IPS-18c (cell line): ENCODE data around the gene RAD51B.

Experiments used
- H3K4me3 ChIP-seq: 2 replicates; pipeline ENCODE4 v1.7.0; 2013; ENCODE audit warnings: low read depth, mild to moderate bottlenecking, low read length, moderate library complexity; ENCODE audit not compliant: insufficient read depth
- H3K9me3 ChIP-seq: one replicate; pipeline ENCODE4 v1.6.1; 2013; ENCODE audit warnings: mild to moderate bottlenecking, low read length, moderate library complexity; ENCODE audit not compliant: control insufficient read depth, insufficient read depth

Gene RAD51B

DNA sequence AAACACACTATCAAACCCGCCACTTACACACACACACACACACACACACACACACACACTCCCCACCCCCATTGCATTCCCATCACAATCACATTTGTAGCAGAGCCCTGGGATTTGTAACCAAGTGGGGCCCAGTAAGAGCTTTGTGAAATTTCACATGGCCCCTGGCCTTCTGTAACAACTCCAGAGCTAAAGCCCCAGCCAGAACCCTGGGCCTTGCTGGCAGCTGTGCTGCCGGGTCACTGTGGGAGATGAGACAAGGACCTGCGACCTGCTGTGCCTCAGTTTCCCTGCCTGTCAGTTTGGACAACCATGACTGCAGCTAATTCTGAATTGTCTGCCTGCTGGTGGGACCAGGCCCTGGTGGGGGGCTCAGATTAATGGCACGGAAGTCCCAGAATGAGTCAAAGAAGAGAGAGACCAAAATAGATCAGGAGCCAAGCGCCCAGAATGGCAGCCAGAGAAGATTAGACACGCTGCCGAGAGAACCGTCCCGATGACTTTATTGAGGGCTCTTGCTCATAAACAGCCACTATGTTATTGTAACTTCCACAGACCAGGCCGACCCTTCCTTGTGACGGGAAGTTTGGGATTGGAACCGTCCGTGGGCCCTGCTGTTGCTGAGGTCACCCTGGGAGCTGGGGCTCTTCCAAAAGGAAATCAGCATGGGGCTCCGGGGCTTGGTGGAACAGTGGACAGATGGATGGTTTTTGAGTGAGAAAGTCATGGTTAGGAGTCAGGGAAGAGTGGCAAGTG is 850.2 kb downstream of the RAD51B start:
- Histone ChIP-seq H3K9me3 (no peaks in the 10 kb centered on the region), H3K4me3 (no peak overlapping the region)

GRCh38 chr14:68670359-68670715 is 850.8 kb downstream of the RAD51B start:
- Histone ChIP-seq H3K4me3 (no peak overlapping the region), H3K9me3 (no peaks in the 10 kb centered on the region)

GRCh38 chr14:68671909-68672308 is 852.3 kb downstream of the RAD51B start:
- Histone ChIP-seq H3K9me3 (no peaks in the 10 kb centered on the region), H3K4me3 (no peak overlapping the region)

DNA sequence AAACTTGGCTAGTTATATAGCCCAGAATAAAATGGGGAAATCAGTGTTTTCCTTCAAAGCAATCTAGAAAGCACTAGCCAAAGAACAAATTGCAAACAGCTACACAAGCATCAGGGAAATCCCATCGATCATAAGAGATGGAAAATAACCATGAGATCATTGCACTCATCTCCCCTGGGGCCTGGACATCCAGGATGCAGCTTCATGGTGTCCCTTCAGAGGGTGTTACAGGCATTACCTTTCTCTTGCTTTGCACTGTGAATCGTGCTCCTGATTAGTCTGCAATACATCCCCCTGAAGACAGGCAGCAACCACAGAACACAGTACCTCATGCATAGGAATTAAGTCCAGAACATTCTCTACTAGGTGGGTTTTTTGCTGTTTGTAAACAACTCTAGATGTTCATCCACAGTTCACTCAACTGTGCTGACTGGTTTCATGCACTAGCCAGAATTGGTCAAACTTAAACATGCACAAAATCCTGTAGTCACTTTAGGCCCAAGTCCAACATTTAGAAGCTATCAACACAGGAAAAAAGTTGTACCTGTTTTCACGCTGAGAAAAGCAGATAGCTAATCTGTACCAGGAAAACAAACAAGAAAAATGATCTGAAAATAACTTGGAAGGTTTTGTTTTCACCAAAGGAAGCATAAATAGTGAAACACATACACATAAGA is 853.2 kb downstream of the RAD51B start:
- no peak overlapping the region for H3K4me3 ChIP-seq
- no peaks in the 10 kb centered on the region for H3K9me3 ChIP-seq

- no peak overlapping the region for H3K4me3 ChIP-seq
- H3K9me3 ChIP-seq, result no peaks in the 10 kb centered on the region
These were observed 853.9 kb downstream of the RAD51B start for GRCh38 chr14:68673464-68673863.

DNA sequence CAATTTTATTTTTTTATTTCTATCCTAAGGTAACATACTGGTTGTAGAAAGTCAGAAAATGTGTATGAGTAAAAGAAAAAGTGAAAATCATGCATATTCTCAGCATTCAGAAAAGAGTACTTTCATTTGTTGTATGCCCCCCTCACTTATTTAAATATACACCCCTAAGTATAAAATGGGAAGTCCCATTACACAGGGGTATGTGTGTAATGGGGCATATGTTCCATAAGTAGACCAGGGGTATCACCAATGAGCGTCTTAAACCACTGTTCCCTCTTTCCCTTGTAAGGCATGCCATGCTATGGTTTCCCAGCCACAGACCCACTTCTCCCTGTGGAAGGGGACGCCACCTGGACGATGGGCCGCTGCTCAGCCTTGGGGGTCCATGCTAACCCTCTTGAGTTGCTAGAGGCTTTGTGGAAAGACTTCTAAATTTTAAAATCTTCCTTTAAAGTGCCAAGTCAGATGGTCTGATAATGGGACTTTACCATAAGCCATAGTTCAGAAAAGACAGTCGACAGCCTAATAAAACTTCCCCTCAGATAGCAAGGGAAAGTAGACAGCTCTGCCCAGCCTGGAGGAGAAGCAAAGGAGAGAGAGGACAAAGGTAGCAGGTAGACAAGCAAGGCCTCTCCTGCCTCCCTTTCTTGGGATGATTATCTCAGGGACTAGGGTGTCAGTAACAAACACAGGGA is 855.1 kb downstream of the RAD51B start:
- H3K4me3 ChIP-seq, result no peak overlapping the region

GRCh38 chr14:68675233-68675577 is 855.6 kb downstream of the RAD51B start:
- H3K9me3 ChIP-seq, result no peaks in the 10 kb centered on the region
- no peak overlapping the region for H3K4me3 ChIP-seq

More for the DNA sequence above, 855.1 kb downstream of the RAD51B start:
- H3K9me3 ChIP-seq, result no peaks in the 10 kb centered on the region

- Histone ChIP-seq H3K9me3 (no peaks in the 10 kb centered on the region), H3K4me3 (no peak overlapping the region)
These were observed 856.9 kb downstream of the RAD51B start for GRCh38 chr14:68676511-68676943.

DNA sequence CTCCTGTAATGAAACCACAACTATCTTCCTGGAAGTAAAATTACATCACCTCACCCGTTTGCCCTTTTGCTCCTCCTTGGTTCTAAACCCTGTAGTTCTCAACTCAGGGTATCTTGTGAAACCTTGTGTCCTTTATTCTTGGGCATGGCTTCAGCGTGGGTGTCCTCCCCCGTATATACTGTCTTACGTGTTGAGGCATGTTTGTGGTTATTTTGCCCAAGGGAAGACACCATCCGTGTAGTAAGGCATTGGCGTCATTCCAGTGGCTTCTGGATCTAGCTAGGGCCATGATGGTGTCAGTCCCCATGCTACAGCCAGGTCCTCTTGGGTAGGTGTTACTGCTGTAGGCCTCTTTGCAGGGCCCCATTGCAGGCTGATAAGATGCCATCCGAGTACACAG is 857.9 kb downstream of the RAD51B start:
- H3K4me3 ChIP-seq, result no peak overlapping the region

DNA sequence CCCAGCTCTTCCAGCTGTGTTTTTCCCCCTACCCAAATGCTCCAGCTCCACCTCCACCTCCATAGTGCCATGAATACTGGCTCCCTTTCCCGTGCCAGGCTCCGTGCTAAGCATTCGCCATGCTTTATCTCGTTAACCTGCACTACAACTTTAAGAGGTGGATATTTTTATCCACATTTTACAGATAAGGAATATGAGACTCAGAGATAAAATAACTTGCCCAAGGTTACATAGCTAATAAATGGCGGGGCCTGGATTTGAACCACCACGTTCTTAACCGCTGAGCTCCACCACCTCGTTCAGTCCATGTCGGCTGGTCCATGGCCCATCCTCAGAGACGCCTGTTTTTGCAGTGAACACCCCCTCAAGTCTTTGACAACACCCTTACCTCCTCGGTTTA is 858.3 kb downstream of the RAD51B start:
- H3K9me3 ChIP-seq, result no peaks in the 10 kb centered on the region
- H3K4me3 ChIP-seq, result no peak overlapping the region

More for the DNA sequence above, 857.9 kb downstream of the RAD51B start:
- no peaks in the 10 kb centered on the region for H3K9me3 ChIP-seq

DNA sequence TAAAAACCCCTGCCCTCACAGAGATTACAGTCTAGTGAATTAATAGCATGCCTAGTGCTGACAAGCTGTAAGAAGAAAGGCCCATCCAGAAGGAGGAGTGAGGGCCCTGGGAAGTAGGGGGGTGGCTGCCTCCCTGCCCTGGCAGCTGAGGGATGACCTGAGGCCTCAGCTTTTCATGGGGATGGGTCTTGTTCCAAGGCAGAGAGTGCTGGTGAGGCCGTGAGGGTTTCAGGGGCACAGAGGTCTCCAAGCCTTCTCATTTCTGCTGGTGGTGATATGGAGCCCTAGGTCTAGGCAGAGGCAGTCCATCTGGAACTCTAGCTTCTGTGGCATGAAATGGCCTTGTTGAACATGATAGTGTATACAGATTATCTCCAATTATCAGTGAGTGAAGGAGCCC is 858.9 kb downstream of the RAD51B start:
- H3K9me3 ChIP-seq, result no peaks in the 10 kb centered on the region
- H3K4me3 ChIP-seq, result no peak overlapping the region

GRCh38 chr14:68679301-68679700 is 859.7 kb downstream of the RAD51B start:
- H3K4me3 ChIP-seq, result no peak overlapping the region
- H3K9me3 ChIP-seq, result no peaks in the 10 kb centered on the region

- Histone ChIP-seq H3K9me3 (no peaks in the 10 kb centered on the region), H3K4me3 (no peak overlapping the region)
These were observed 860.3 kb downstream of the RAD51B start for GRCh38 chr14:68679746-68680467.

DNA sequence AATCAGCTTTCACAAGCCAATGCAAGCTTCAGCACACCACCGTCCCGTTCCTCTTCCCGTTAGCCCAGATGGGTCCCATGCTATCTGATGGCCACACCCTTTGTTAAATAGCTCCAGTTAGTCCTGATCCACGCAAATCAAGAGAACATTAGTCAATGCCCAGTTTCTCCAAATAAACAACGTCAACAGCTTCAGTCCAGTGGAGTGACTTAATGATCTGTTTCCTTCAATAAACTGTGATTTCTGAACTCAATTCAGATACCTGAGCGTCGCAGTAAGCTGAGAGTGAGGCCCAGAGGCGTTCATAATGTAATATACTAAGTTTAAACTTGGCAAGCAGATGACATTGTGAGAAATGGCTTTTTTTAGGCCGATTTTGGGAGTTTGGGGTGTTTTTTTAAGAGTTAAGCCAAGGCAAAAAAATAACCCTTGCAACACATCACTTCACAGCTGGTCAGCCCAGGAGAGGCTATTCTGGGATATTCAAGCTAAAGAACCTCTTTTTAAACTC is 861.0 kb downstream of the RAD51B start:
- Histone ChIP-seq H3K4me3 (no peak overlapping the region), H3K9me3 (no peaks in the 10 kb centered on the region)

DNA sequence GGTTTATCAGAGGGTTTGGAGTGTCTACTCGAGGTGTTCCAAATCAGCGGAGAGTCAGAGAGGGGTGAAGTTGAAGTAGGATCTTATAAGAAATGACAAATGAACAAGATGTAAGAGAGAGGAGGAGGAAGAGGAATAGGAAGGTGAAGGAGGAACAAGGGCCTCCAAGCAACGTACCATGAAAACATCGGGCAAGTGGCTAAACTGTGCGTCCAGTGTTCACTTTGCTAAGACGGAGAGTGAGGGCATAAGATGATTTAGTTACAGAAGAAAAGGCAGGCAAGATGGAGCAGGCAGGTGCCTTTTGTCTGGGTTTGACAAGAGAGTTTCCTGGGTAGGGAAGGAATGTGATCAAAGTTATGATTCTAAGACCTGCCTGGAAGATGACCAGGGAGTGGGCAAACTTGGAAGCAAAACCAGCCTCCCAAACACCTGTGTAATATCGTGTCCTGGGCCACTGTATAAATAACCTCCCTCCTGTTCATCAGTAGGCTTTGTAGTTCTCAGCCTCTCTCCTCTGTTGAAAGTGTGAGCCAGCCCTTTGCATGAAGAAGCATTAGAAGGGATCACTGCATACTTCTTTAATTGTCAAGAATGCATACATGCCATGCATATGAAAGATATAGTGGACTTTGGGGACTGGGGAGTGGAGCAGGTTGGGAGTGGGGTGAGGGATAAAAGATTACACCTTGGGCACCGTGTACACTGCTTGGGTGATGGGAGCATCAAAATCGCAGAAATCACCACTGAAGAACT is 861.9 kb downstream of the RAD51B start:
- H3K4me3 ChIP-seq, result no peak overlapping the region
- no peaks in the 10 kb centered on the region for H3K9me3 ChIP-seq

- no peak overlapping the region for H3K4me3 ChIP-seq
These were observed 862.9 kb downstream of the RAD51B start for GRCh38 chr14:68682166-68683103.

More at GRCh38 chr14:68682166-68683103, 862.9 kb downstream of the RAD51B start:
- H3K9me3 ChIP-seq, result no peaks in the 10 kb centered on the region
